ENCODE results near the gene STX16. TPM values are rescaled to one million over a fixed set of nuclear protein-coding genes. Genes with fewer than 3 reads are reported as not detected.

STX16 gene
- total RNA-seq, 2 experiments from 2014 or later, result 108 to 109 TPM

DNA sequence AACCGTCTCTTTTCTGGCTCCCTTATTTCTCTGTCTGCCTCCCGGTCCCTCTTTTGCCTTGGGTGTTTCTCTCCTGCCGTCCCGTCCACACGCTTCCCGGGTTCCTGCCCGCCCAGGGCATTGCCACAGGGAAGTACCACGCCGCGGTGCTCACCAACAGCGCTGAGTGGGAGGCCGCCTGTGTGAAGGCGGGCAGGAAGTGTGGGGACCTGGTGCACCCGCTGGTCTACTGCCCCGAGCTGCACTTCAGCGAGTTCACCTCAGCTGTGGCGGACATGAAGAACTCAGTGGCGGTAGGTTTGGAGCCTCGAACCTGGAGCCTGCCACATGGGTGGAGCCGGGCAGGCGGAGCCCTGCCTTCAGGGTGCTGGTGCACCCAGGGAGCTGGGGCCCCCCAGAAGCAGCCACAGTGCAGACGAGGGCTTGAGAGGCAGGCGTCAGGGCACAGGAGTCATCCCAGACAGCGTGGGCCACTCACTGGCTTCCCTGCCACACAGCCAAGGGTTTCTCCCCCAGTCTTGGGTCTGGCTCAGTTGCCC is 62.8 kb downstream of the STX16 start:
- H3K36me3 Mint-ChIP-seq (ENCODE audit: low read depth), result no peaks in the 10 kb centered on the region
- no peak overlapping the region for H3K27ac Mint-ChIP-seq
- POLR2A ChIA-PET, result no interaction called here
- no peaks in the 10 kb centered on the region for H3K4me1 Mint-ChIP-seq (ENCODE audit: low read depth)
- no peak for DNase-seq
- intact Hi-C loops (cut with micrococcal nuclease), result no loop called here
- no peak for ATAC-seq
- TF ChIP-seq, protein P1, sequence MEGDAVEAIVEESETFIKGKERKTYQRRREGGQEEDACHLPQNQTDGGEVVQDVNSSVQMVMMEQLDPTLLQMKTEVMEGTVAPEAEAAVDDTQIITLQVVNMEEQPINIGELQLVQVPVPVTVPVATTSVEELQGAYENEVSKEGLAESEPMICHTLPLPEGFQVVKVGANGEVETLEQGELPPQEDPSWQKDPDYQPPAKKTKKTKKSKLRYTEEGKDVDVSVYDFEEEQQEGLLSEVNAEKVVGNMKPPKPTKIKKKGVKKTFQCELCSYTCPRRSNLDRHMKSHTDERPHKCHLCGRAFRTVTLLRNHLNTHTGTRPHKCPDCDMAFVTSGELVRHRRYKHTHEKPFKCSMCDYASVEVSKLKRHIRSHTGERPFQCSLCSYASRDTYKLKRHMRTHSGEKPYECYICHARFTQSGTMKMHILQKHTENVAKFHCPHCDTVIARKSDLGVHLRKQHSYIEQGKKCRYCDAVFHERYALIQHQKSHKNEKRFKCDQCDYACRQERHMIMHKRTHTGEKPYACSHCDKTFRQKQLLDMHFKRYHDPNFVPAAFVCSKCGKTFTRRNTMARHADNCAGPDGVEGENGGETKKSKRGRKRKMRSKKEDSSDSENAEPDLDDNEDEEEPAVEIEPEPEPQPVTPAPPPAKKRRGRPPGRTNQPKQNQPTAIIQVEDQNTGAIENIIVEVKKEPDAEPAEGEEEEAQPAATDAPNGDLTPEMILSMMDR (IDR thresholded peaks at IDR 0.05), result no peak
- no peaks in the 10 kb centered on the region for H3K9me3 Mint-ChIP-seq
- CTCF ChIA-PET, result no interaction called here
- H3K27me3 Mint-ChIP-seq, result no peaks in the 10 kb centered on the region
- no peak overlapping the region for H3K4me3 Mint-ChIP-seq

DNA sequence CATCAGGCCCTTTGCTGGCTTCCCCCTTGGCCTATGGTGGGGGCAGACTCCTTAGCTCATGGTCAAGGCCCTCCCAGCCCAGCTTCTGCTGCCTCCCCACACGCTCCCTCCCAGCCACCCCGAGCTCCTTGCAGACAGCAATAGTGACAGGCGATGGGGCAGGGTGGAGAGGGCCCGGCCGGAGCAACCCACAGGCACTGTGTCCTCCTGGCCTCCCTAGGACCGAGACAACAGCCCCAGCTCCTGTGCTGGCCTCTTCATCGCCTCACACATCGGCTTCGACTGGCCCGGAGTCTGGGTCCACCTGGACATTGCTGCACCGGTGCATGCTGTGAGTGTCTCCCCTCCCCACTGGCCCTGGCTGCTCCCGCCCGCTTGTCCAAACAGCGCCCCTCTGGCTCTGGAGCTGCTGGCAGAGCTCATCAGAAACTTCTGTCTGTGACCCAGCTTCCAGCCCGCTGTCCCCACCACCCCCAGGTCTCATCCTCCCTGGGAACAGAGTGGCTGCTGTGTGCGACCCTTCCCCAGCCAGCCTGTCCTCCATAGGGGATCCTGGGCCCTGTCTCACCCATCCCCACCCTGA is 63.3 kb downstream of the STX16 start:
- Mint-ChIP-seq H3K36me3 (ENCODE audit: low read depth) (no peaks in the 10 kb centered on the region), H3K4me3 (no peak overlapping the region), H3K9me3 (no peaks in the 10 kb centered on the region), H3K27ac (no peak overlapping the region), H3K27me3 (no peaks in the 10 kb centered on the region), H3K4me1 (ENCODE audit: low read depth) (no peaks in the 10 kb centered on the region)
- CTCF ChIA-PET, result no interaction called here
- intact Hi-C loops (cut with micrococcal nuclease), result no loop called here
- DNase-seq (no peak), ATAC-seq (no peak)
- TF ChIP-seq, protein P1 (IDR thresholded peaks at IDR 0.05), result no peak
- POLR2A ChIA-PET, result no interaction called here

DNA sequence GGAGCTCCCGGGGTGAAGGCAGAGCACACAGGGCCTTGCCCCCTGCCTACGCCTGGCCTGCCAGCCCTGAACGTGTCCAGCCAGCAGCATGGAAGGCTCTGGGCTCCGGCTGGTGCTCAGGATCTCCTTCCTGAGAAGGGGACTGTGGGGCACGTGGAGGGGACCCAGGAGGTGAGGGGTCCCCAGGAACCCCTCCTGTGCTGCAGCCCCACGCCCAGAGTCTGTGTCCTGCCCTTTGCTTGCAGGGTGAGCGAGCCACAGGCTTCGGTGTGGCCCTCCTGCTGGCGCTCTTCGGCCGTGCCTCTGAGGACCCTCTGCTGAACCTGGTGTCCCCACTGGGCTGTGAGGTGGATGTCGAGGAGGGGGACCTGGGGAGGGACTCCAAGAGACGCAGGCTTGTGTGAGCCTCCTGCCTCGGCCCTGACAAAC is 63.9 kb downstream of the STX16 start:
- H3K27ac Mint-ChIP-seq, result no peak overlapping the region
- H3K4me3 Mint-ChIP-seq, result no peak overlapping the region
- no peaks in the 10 kb centered on the region for H3K27me3 Mint-ChIP-seq

DNA sequence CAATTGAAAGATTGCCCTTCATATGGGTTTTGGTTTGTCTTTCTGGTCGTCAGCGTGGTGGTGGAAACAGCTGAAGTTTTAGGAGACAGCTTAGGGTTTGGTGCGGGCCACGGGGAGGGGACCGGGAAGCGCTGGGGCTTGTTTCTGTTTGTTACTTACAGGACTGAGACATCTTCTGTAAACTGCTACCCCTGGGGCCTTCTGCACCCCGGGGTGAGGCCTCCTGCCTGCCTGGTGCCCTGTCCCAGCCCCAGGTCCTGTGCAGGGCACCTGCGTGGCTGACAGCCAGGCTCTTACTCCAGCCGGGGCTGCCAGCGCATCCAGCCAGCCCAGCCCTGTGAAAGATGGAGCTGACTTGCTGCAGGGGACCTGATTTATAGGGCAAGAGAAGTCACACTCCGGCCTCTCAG is 64.3 kb downstream of the STX16 start:
- no peak overlapping the region for H3K27ac Mint-ChIP-seq
- TF ChIP-seq, protein P1 (IDR thresholded peaks at IDR 0.05), result no peak
- POLR2A ChIA-PET, result no interaction called here
- no peaks in the 10 kb centered on the region for H3K36me3 Mint-ChIP-seq (ENCODE audit: low read depth)
- intact Hi-C loops (cut with micrococcal nuclease), result no loop called here
- DNase-seq (no peak), ATAC-seq (no peak)
- H3K9me3 Mint-ChIP-seq, result no peaks in the 10 kb centered on the region
- H3K4me1 Mint-ChIP-seq (ENCODE audit: low read depth), result no peaks in the 10 kb centered on the region
- CTCF ChIA-PET, result no interaction called here
- no peak overlapping the region for H3K4me3 Mint-ChIP-seq
- H3K27me3 Mint-ChIP-seq, result no peaks in the 10 kb centered on the region

More for the DNA sequence above, 63.9 kb downstream of the STX16 start:
- Mint-ChIP-seq H3K9me3 (no peaks in the 10 kb centered on the region), H3K4me1 (ENCODE audit: low read depth) (no peaks in the 10 kb centered on the region), H3K36me3 (ENCODE audit: low read depth) (no peaks in the 10 kb centered on the region)
- intact Hi-C loops (cut with micrococcal nuclease), result no loop called here
- TF ChIP-seq, protein P1 (IDR thresholded peaks at IDR 0.05), result no peak
- ChIA-PET POLR2A (no interaction called here), CTCF (no interaction called here)
- ATAC-seq, result no peak
- DNase-seq, result no peak

DNA sequence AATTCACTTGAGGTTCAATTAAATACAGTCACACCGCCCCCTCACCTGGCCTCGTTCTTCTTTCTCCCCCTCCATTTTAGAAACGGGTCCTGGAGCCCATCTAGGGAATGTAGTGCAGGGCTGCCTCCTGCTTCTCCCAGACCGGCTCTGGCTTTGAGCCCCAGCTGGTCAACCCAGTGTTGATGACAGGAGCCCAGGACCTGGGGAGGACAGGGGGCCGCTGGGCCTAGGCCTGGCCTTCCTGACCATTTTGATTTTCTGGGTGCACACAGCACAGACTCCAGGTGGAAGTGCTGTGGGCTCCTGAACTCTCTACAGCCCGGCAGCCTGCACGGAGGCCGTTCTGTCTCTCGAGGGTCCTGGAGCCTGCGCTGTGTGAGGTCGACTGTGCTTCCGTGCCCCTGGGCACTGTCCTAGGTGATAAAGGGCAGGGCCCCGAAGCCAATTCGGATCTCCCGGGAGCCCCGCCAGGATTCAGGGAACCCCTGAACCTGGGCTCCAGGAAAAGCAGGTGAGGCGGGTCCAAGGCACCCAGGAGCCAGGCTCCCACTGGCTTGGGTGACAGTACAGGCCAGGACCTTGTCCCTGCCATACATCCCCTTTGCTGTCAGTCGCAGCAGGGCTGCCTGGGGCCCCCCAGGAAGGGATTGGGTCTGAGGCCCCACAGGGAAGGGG is 64.9 kb downstream of the STX16 start:
- H3K27ac Mint-ChIP-seq, result no peak overlapping the region
- H3K27me3 Mint-ChIP-seq, result no peaks in the 10 kb centered on the region
- H3K9me3 Mint-ChIP-seq, result no peaks in the 10 kb centered on the region
- TF ChIP-seq, protein P1 (IDR thresholded peaks at IDR 0.05), result no peak
- no peak overlapping the region for H3K4me3 Mint-ChIP-seq
- ChIA-PET CTCF (no interaction called here), POLR2A (no interaction called here)
- DNase-seq, result no peak
- no peaks in the 10 kb centered on the region for H3K36me3 Mint-ChIP-seq (ENCODE audit: low read depth)
- intact Hi-C loops (cut with micrococcal nuclease), result no loop called here
- H3K4me1 Mint-ChIP-seq (ENCODE audit: low read depth), result no peaks in the 10 kb centered on the region
- no peak for ATAC-seq

All from activated CD8-positive, alpha-beta T cell treated with anti-CD3 and anti-CD28 coated beads for 36 hours (primary cell).